HepG2 (cell line): ENCODE results near the gene DIABLO. TPM values are rescaled to one million over a fixed set of nuclear protein-coding genes. Genes with fewer than 3 reads are reported as not detected.
A peak's percentile ranks its signal among the peaks of the same experiment; 100 is the strongest.

Source experiments
- ARNT ChIP-seq: fragments of 450-650 bp; IDR thresholded peaks from 2 replicates; pipeline ENCODE4 v1.6.1; 2017
- ATRX ChIP-seq: sonication (generic); formaldehyde crosslinking; IDR thresholded peaks from 2 replicates; pipeline ENCODE4 v1.4.0; 2020; ENCODE audit warnings: missing genetic modification reagents, borderline replicate concordance
- BORCS8-MEF2B ChIP-seq: sonication (generic); formaldehyde crosslinking; IDR thresholded peaks from 2 replicates; pipeline ENCODE4 v1.8.0; 2022; ENCODE audit warnings: mild to moderate bottlenecking, missing genetic modification reagents
- CTCF ChIP-seq: sonication (generic); formaldehyde crosslinking; IDR thresholded peaks from 2 replicates; pipeline ENCODE4 v1.5.0; 2020; ENCODE audit warnings: mild to moderate bottlenecking, missing genetic modification reagents, moderate library complexity
- FOXP1 ChIP-seq, 2 experiments: fragments of 450-650 bp in 1 of 2; IDR thresholded peaks; 2 replicates each; pipeline ENCODE4 v1.6.1; 2017 to 2018; ENCODE audit warnings: antibody characterized with exemption in 1 of 2
- MED13 ChIP-seq: sonication (generic); formaldehyde crosslinking; IDR thresholded peaks from 2 replicates; pipeline ENCODE4 v1.5.0; 2020; ENCODE audit warnings: missing genetic modification reagents
- NFYC ChIP-seq: IDR thresholded peaks from 2 replicates; pipeline ENCODE4 v1.6.1; 2016; ENCODE audit warnings: missing genetic modification reagents, missing compliant biosample characterization
- PAF1 ChIP-seq: IDR thresholded peaks from 2 replicates; pipeline ENCODE4 v1.6.1; 2016; ENCODE audit warnings: missing genetic modification reagents, missing compliant biosample characterization
- PAXIP1 ChIP-seq: sonication (generic); formaldehyde crosslinking; conservative IDR thresholded peaks from 2 replicates; pipeline ENCODE4 v1.4.0; 2020; ENCODE audit warnings: mild to moderate bottlenecking, missing genetic modification reagents, moderate library complexity
- TFAP4 ChIP-seq: sonication (generic); IDR thresholded peaks from 2 replicates; pipeline ENCODE4 v1.6.1; 2016; ENCODE audit warnings: low read depth, borderline replicate concordance
- TFE3 ChIP-seq: IDR thresholded peaks from 2 replicates; pipeline ENCODE4 v1.6.1; 2016
- TGIF2 ChIP-seq: IDR thresholded peaks from 2 replicates; pipeline ENCODE4 v1.6.1; 2016; ENCODE audit warnings: control low read depth, missing compliant biosample characterization
- THAP7 ChIP-seq: sonication (generic); formaldehyde crosslinking; IDR thresholded peaks from 2 replicates; pipeline ENCODE4 v1.8.1; 2023; ENCODE audit warnings: mild to moderate bottlenecking, missing genetic modification reagents
- ZFP1 ChIP-seq: IDR thresholded peaks from 2 replicates; pipeline ENCODE4 v1.6.1; 2016
- ZMYM3 ChIP-seq: sonication (generic); formaldehyde crosslinking; IDR thresholded peaks from 2 replicates; pipeline ENCODE4 v1.5.1; 2020; ENCODE audit warnings: mild to moderate bottlenecking, missing genetic modification reagents
- ZNF224 ChIP-seq: sonication (generic); formaldehyde crosslinking; IDR thresholded peaks from 2 replicates; pipeline ENCODE4 v1.5.0; 2020; ENCODE audit warnings: mild to moderate bottlenecking, missing genetic modification reagents
- ZNF251 ChIP-seq: sonication (generic); formaldehyde crosslinking; IDR thresholded peaks from 2 replicates; pipeline ENCODE4 v1.9.0; 2021; ENCODE audit warnings: mild to moderate bottlenecking, missing genetic modification reagents
- ZNF367 ChIP-seq: sonication (generic); formaldehyde crosslinking; IDR thresholded peaks from 2 replicates; pipeline ENCODE4 v1.4.0; 2020; ENCODE audit warnings: missing genetic modification reagents, borderline replicate concordance
- ZNF382 ChIP-seq: sonication (generic); formaldehyde crosslinking; IDR thresholded peaks from 2 replicates; pipeline ENCODE4 v1.5.0; 2020; ENCODE audit warnings: missing genetic modification reagents, mild to moderate bottlenecking, borderline replicate concordance
- ZNF44 ChIP-seq: sonication (generic); formaldehyde crosslinking; IDR thresholded peaks from 2 replicates; pipeline ENCODE4 v1.5.1; 2020; ENCODE audit warnings: mild to moderate bottlenecking, missing genetic modification reagents
- ZNF484 ChIP-seq: sonication (generic); formaldehyde crosslinking; IDR thresholded peaks from 2 replicates; pipeline ENCODE4 v1.5.1; 2020; ENCODE audit warnings: mild to moderate bottlenecking, low read depth, missing genetic modification reagents, borderline replicate concordance
- ZNF563 ChIP-seq: sonication (generic); formaldehyde crosslinking; IDR thresholded peaks from 2 replicates; pipeline ENCODE4 v1.8.0; 2022; ENCODE audit warnings: mild to moderate bottlenecking, moderate library complexity, missing genetic modification reagents
- ZNF660 ChIP-seq: sonication (generic); formaldehyde crosslinking; IDR thresholded peaks from 2 replicates; pipeline ENCODE4 v1.5.1; 2020; ENCODE audit warnings: mild to moderate bottlenecking, low read depth, missing genetic modification reagents, borderline replicate concordance
- polyA plus RNA-seq, 8 experiments: library from polyadenylated mRNA; depleted of rRNA in 3 of 8; stranded (reverse) in 7 of 8; unstranded in 1 of 8; fragments of >200 nt; fragmentation: Illumina TruSeq in 4 of 8; extraction: Trizol in 4 of 8; gene quantifications; 2 replicates each; pipeline versions ENCODE4 v1.2.1 to v1.2.3, GENCODE V29; 2011 to 2016; ENCODE audit warnings: low read depth in 4 of 8, missing spikeins in 1 of 8, mixed read lengths in 1 of 8; ENCODE audit not compliant: insufficient read depth in 1 of 8
- total RNA-seq, 5 experiments: library from RNA; depleted of rRNA; stranded (reverse); fragments of >200 nt; fragmentation: Illumina TruSeq; extraction: Trizol; gene quantifications; 2 replicates each; pipeline ENCODE4 v1.2.3, GENCODE V29; 2016; ENCODE audit warnings: low read depth in 1 of 5

DIABLO gene
- total and polyA plus RNA-seq, 2 of the 13 experiments (the other 11 are each of a cell fraction or from before 2014, with no cell fraction given): 20.7 to 70.9 TPM

GRCh38 chr12:122200541-122201175 is 25.2 kb downstream of the DIABLO start (continued):
- no peak for TF ChIP-seq TGIF2
- no peak for TF ChIP-seq ZNF660 (CRISPR knock-in tag)
- no peak for TF ChIP-seq ZNF484 (CRISPR knock-in tag)
- no peak for TF ChIP-seq ARNT
- no peak for TF ChIP-seq ZFP1
- TF ChIP-seq ZNF382 (CRISPR knock-in tag): no peak
- TF ChIP-seq CTCF (CRISPR knock-in tag): no peak
- TF ChIP-seq ZNF44: no peak
- TF ChIP-seq FOXP1 (IDR thresholded peaks at IDR 0.05): no peak
- no peak for TF ChIP-seq FOXP1 (CRISPR knock-in tag; IDR thresholded peaks at IDR 0.05)
- no peak for TF ChIP-seq ZMYM3
- TF ChIP-seq NFYC: no peak
- TF ChIP-seq ZNF563 (CRISPR knock-in tag): 0 out of 2 replicates have a peak, but pooled peaks have one; percentile 12
- TF ChIP-seq PAXIP1: 0 out of 2 replicates have a peak, but pooled peaks have one; percentile 31
- TF ChIP-seq TFE3 (CRISPR knock-in tag): 0 out of 2 replicates have a peak, but pooled peaks have one; percentile 13
- TF ChIP-seq ZNF367: no peak
- no peak for TF ChIP-seq PAF1 (CRISPR knock-in tag)
- TF ChIP-seq ZNF224 (CRISPR knock-in tag): no peak
- no peak for TF ChIP-seq MED13 (CRISPR knock-in tag)
- TF ChIP-seq ATRX (CRISPR knock-in tag): no peak
- TF ChIP-seq ZNF251: no peak
- TF ChIP-seq THAP7 (CRISPR knock-in tag): no peak
- TF ChIP-seq TFAP4: 0 out of 2 replicates have a peak, but pooled peaks have one; percentile 23
- TF ChIP-seq BORCS8-MEF2B (CRISPR knock-in tag): 0 out of 2 replicates have a peak, but pooled peaks have one; percentile 8
